GM20000 (cell line): Measurements from ENCODE around the gene TSSK6.

Experiments
- DNase-seq: peaks from one replicate; pipeline ENCODE4 v3.0.0; 2012; ENCODE audit warnings: low spot score
- CTCF ChIP-seq: IDR thresholded peaks from 2 replicates; pipeline ENCODE4 v1.5.1; 2012; ENCODE audit warnings: mild to moderate bottlenecking, control low read depth; ENCODE audit errors: extremely low read depth, missing control alignments

Gene TSSK6

GRCh38 chr19:19520989-19521388 is 5.6 kb upstream of the TSSK6 start:
- no peak for DNase-seq

GRCh38 chr19:19517235-19517619 is 1.9 kb upstream of the TSSK6 start:
- DNase-seq = no peak
- TF ChIP-seq CTCF = no peak

More at GRCh38 chr19:19520989-19521388, 5.6 kb upstream of the TSSK6 start:
- no peak for TF ChIP-seq CTCF

- DNase-seq = peak; percentile 96
- TF ChIP-seq CTCF = no peak
Observed at GRCh38 chr19:19515642-19516519, 533 bp upstream of the TSSK6 start, which contains the start of gene NDUFA13. Gene NDUFA13, plus strand, starts transcription at chr19:19516225. Its CDS starts 14 bp downstream, at chr19:19516239.

- no peak for DNase-seq
- TF ChIP-seq CTCF = no peak
Observed at GRCh38 chr19:19514215-19514657, 1.1 kb downstream of the TSSK6 start.

- TF ChIP-seq CTCF = no peak
- no peak for DNase-seq
Observed at GRCh38 chr19:19513682-19514081, 1.7 kb downstream of the TSSK6 start.

GRCh38 chr19:19510432-19510831 is 4.9 kb downstream of the TSSK6 start:
- DNase-seq = no peak
- no peak for TF ChIP-seq CTCF

- no peak for TF ChIP-seq CTCF
- DNase-seq = no peak
Observed at GRCh38 chr19:19508217-19508616, 7.1 kb downstream of the TSSK6 start.
